Measurements from ENCODE around the gene SYNE2.

DNA sequence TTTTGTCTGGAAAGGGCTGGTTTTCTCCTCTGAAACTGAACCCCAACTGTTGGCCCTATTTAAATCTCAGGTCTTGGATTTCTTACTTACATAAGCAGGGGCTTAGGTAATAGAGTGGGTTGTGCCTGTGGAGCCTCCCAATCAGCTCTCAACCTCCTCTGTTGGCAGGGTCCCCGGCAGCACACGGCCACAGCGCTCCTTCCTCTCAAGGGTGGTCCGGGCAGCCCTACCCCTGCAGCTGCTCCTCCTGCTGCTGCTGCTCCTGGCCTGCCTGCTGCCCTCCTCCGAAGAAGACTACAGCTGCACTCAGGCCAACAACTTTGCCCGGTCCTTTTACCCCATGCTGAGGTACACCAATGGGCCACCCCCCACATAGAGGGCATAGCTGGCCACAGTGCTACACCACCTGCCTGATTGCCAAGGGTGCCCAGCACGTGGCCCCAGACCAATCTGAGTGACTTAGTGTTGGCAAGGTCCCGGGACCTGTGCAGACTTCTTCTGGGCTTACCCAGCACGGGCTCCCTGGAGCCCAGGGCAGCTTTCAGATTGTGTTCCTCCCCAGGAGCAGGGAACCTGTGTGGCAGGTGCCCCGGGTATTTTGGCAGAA, 372.4 kb downstream of the SYNE2 start:
- TF ChIP-seq, protein P1, sequence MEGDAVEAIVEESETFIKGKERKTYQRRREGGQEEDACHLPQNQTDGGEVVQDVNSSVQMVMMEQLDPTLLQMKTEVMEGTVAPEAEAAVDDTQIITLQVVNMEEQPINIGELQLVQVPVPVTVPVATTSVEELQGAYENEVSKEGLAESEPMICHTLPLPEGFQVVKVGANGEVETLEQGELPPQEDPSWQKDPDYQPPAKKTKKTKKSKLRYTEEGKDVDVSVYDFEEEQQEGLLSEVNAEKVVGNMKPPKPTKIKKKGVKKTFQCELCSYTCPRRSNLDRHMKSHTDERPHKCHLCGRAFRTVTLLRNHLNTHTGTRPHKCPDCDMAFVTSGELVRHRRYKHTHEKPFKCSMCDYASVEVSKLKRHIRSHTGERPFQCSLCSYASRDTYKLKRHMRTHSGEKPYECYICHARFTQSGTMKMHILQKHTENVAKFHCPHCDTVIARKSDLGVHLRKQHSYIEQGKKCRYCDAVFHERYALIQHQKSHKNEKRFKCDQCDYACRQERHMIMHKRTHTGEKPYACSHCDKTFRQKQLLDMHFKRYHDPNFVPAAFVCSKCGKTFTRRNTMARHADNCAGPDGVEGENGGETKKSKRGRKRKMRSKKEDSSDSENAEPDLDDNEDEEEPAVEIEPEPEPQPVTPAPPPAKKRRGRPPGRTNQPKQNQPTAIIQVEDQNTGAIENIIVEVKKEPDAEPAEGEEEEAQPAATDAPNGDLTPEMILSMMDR (IDR thresholded peaks at IDR 0.05; ENCODE audit: low read depth, low read length, poor library complexity, severe bottlenecking): no peak
- TF ChIP-seq EZH2phosphoT487 (IDR thresholded peaks at IDR 0.05; ENCODE audit: borderline replicate concordance, low read length): no peak
